Activated CD4-positive, alpha-beta T cell treated with anti-CD3 and anti-CD28 coated beads for 48 hours (primary cell): ENCODE results near the gene INO80E.
"Not testable (repeated sequence)": the region's sequence is repeated elsewhere in the genome, so short reads cannot be mapped to it uniquely, and the experiment has no call there.

Source experiments
- DNase-seq: peaks from one replicate; pipeline ENCODE4 v3.0.0-alpha.2; 2020

The INO80E gene

DNA sequence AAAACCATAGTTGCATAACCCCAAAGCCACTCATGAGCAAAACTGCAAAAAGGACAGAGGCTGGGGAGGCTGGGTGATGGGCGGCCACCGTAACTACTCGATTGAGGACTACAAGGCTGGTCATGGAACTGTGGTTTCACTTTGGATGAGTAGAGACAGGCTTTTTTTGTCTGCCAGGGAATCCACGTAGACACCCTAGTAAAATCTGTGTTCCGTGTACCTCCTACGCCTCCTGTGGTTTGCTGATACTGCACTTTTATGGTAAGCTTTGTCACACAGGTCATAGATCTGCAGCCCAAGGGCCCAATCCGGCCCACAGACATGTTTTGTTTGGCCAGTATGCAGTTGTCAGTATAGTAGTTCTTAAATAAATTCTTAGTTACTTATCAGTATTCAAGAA is 37.2 kb downstream of the INO80E start:
- peak; percentile 32 for DNase-seq

DNA sequence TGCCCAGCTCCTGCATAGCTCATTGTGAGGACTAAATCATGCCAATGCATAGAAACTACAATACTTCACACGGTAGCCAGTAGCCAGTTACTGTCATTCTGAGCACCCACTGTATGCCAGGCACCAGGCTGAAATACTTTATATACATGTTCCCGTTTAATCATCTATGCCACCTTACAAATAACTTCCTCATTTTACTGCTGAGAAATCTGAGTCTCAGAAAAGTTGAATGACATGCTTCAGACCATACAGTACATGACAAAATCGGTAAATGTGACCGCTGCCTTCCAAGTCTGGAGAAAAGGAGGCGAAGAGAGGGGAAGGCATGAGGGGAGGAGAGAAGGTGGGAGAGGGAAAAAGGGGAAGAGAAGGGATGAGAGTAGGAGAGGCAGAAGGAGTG is 44.2 kb downstream of the INO80E start:
- no peak for DNase-seq

DNA sequence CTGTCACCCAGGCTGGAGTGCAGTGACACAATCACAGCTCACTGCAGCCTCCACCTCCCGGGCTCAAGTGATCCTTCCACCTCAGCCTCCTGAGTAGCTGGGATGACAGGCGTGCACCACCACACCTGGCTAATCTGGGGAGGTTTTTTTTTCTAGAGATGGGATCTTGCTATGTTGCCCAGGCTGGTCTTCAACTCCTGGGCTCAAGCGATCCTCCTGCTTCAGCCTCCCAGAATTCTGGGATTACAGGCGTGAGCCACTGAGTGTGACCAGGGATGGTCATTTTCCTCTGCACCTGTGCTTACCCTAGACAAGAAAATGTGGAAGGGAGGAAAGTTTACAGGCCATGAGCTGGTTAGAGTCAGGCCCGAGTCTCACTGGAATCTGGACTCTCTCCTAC is 44.6 kb downstream of the INO80E start:
- DNase-seq = not testable (repeated sequence)

DNA sequence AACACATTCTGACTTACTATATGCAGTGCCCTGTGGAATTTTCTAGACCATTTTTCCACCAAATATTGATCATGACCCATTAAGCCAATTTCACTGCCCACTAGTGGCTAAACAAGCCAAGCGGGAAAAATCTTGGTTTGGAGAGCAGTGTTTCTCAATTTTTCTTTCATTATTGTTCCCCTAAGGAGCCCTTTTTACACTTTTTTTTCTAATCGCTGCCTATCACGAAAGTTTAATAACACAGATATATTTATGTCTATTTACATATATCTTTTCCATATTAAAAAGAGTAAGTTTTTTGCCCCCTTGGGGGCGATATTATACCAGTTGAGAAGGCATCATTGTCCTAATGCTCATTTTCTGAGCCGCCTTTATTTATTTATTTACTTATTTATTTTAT is 45.8 kb downstream of the INO80E start:
- DNase-seq = no peak

DNA sequence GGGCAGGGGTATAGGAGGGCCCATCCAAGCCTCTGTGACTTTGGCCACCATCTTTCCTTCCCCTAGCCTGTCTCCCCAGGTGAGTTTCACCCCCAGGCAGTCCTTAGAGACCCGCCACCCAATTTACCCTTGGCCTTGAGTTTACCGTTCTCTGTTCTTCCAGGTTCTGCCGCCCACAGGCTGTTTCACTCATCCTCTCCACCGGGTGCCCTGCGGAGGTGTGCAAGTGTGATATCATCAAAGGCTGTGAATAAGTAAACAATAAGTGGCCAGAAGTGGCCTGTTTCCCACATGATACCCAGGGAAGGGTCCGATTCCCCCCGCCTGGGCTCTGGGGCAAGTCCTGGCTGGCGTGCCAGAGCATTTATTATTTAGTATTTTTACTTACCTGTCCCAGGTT is 50.1 kb downstream of the INO80E start:
- no peak for DNase-seq

DNA sequence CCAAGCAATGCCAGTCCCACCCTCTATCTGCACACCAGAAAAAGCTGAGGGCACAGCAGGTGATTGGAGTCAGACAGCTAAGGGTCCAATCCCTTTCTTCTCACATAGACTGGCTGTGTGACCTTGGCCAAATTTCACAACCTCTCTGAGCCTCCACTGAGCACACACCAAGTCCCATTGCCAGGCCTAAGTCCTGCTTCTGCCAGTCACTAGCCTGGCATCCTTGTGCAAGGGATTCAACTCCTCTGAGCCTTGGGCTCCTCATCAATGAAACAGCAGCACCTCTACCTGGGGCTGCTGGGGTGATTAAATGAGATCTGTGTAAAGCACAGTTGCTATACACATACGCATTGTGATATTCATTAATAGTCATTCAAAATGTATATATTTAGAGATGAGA is 50.5 kb downstream of the INO80E start:
- DNase-seq = no peak

DNA sequence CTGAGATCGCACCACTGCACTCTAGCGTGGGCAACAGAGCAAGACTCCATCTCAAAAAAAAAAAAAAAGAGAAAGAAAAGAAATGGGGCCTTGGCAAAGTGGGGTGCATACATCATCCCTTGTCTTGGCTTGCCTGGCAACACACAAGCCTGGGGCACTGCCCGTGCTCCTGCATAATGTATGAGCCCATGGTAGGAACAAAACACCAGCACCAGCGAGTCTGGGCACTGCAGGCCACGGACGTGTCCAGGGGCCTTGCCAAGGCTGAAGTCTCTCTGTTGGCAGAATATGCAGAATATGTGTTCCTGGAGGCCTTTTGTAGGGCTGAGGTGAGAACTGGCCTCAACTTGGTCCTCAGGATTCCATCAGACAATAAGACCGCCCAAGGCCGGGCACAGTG is 53.8 kb downstream of the INO80E start:
- no peak for DNase-seq

DNA sequence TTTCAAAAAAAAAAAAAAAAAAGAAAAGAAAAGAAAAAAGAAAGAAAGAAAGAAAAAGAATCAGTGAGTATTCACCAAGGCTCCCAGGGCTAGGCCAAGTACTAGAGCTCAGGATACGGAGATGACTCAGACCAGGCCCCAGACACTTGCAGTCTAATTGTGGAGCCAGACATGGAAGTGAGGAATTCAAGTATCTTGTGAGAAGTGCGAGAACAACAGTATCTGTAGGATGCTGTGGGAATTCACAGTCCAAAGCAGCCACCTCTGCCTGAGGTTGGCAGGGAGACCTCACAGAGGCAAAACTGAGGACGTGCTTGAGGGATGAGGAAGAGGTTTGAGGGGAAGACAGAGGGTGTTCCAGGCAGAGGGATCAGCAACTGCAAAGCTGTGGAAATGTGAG is 55.5 kb downstream of the INO80E start:
- no peak for DNase-seq

DNA sequence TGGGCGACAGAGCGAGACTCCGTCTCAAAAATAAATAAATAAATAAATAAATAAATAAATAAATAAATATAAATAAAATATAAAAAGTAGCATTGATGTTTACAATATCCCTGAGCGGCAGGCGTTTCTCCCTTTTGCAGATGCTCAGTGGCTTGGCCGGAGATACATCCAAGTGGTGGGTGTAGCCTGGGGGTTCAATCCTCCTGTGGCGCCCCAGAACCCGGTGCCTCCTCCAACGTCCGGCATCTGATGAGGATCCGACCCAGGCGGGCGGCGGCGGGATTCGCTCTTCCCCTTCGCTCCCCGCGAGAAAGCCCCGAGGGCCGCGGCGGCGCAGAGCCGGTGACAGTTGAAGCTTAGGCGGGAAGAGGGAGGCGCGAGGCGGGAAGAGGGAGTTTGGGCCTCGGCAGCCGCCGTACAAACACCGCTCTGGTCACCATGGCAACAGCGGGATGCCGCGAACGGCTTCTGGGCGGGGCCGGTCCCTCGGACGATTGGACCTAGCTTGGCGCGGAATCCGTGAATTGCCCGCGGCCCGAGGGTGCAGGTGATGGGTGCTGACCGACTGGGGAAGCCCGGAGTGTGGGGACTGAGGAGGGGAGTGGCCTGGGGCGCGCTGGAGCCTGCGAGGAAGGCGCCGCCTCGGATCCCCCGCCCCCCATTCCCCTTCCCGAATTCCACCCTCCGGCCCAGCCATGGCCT is 56.8 kb downstream of the INO80E start:
- peak; percentile 96 for DNase-seq

DNA sequence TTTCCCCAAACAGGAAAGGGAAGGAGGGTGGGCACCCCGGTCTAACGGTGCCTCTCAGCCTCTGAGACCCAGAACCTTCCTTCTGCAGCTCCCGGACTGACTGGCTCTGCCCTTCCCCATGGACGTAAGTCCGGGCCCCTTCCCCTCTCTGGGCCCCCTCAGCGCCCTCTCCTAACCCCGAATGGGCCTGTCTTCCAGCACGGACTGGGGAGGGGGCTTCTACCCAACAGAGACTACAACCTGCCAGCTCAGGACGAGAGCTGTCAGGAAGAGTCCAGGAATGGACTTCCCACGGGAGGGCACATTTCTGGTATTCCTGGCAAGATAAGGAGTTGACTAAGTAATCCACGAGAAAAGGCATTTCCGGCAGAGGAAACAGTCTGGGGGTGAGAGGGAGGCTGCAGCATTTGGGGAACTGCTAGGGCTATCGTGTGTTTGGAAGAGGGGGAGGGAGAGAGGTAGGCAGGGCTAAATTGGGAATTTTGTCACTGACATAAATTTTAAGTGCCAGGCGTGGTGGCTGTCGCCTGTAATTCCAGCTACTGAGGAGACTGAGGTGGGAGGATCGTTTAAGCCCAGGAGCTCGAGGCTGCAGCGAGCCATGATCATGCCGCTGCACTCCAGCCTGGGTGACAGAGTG is 57.5 kb downstream of the INO80E start:
- DNase-seq = no peak

DNA sequence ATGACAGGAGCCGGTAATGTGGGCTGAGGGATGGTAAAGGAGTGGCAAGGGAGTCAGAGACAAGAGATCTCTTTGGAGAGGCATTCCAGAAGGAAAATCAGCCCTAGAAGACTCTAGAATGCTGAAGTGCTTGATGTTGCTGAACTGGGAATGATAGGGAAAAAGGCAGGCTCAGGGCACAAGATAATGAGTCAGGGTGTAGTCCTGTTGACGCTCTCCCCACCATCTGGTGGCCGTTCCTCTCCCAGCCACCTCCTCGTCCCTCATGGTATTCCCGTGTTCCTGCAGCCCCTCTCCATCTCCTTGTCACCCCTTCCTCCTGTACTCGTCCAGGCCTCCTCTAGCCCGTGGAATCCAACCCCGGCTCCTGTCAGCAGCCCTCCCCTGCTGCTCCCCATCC is 58.4 kb downstream of the INO80E start:
- no peak for DNase-seq

DNA sequence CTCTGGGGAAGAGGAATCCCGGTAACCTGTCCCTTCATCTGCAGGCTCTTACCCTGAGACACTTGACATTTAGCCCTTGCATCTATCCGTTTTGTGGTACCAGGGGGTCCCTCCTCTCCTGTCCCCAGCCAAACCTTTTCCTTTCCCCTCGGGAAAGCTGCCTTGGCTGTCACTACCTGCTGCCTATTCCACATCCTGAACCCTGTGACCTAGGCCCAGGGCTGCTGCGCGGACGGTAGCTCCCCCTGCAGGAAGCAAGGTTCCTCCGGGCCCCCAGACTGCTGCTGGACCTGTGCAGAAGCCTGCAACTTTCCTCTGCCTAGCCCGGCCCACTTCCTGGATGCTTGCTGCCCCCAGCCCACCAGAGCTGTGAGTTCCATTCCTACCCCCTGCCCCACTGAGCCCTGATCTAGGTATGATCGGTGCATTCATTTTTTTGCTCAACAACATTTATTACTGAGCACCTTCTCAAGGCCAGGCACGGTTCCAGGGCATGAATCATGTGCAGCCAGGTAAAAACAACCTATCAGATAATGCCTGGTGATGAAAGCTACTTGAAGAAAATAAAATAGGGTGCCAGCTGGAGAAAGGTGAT is 59.0 kb downstream of the INO80E start:
- DNase-seq = peak; percentile 73
